NB4 (cell line): Measurements from ENCODE around the gene MAGI2.

Source experiments
- MYC ChIP-seq: IDR thresholded peaks from 2 replicates; pipeline ENCODE4 v1.6.1; 2011; ENCODE audit warnings: low read depth, low read length
- POLR2A ChIP-seq: IDR thresholded peaks from 2 replicates; pipeline ENCODE4 v1.6.1; 2011; ENCODE audit warnings: mild to moderate bottlenecking; ENCODE audit not compliant: insufficient read length; ENCODE audit errors: extremely low read depth
- TF ChIP-seq, protein P1 (sequence below): IDR thresholded peaks from one replicate; pipeline ENCODE4 v1.5.1; 2012; ENCODE audit warnings: low read depth, low read length
- TF ChIP-seq, protein P2 (sequence below): IDR thresholded peaks from 2 replicates; pipeline ENCODE4 v1.6.1; 2011; ENCODE audit warnings: low read depth, low read length

DNA sequence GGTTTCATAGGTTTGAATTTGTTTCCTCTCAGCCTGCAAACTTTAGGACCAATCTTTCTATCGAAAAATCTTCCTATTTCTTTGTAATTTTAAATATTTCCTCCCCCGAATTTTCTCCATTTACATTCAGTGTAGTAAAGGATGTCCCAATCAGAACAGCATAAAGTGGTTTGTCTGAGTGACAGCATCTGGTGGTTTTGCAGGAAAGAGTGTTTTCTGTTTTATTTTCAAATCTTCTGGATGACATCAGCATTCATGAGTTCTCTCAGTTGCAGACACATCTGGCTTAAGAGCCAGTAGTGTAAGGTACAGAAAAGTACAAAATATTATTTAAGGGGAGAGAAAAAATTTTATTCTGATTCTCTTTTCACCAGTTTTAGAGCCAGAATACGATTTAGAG, 1020.0 kb downstream of the MAGI2 start:
- no peak for TF ChIP-seq POLR2A
- TF ChIP-seq, protein P1, sequence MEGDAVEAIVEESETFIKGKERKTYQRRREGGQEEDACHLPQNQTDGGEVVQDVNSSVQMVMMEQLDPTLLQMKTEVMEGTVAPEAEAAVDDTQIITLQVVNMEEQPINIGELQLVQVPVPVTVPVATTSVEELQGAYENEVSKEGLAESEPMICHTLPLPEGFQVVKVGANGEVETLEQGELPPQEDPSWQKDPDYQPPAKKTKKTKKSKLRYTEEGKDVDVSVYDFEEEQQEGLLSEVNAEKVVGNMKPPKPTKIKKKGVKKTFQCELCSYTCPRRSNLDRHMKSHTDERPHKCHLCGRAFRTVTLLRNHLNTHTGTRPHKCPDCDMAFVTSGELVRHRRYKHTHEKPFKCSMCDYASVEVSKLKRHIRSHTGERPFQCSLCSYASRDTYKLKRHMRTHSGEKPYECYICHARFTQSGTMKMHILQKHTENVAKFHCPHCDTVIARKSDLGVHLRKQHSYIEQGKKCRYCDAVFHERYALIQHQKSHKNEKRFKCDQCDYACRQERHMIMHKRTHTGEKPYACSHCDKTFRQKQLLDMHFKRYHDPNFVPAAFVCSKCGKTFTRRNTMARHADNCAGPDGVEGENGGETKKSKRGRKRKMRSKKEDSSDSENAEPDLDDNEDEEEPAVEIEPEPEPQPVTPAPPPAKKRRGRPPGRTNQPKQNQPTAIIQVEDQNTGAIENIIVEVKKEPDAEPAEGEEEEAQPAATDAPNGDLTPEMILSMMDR: no peak
- TF ChIP-seq, protein P2, sequence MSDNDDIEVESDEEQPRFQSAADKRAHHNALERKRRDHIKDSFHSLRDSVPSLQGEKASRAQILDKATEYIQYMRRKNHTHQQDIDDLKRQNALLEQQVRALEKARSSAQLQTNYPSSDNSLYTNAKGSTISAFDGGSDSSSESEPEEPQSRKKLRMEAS: no peak
- TF ChIP-seq MYC: no peak
